HepG2 (cell line): ENCODE measurements around the gene IFI27. TPM values are rescaled to one million over a fixed set of nuclear protein-coding genes. Genes with fewer than 3 reads are reported as not detected.
A peak's percentile ranks its signal among the peaks of the same experiment; 100 is the strongest.

Source experiments
- ARNTL ChIP-seq: sonication (generic); formaldehyde crosslinking; IDR thresholded peaks from 2 replicates; pipeline ENCODE4 v1.4.0; 2020; ENCODE audit warnings: mild to moderate bottlenecking, missing genetic modification reagents
- HCFC1 ChIP-seq: fragments of 150-350 bp; IDR thresholded peaks from 2 replicates; pipeline ENCODE4 v1.6.1; 2014; ENCODE audit warnings: low read depth, low read length
- HNRNPLL ChIP-seq: fragments of 200-400 bp; formaldehyde crosslinking; IDR thresholded peaks from 2 replicates; pipeline ENCODE4 v1.6.1; 2017; ENCODE audit warnings: mild to moderate bottlenecking, low read depth, low read length; ENCODE audit not compliant: poor library complexity, severe bottlenecking
- KMT2B ChIP-seq: IDR thresholded peaks from 2 replicates; pipeline ENCODE4 v1.6.1; 2016; ENCODE audit warnings: missing genetic modification reagents, missing compliant biosample characterization
- MEIS2 ChIP-seq: sonication (generic); formaldehyde crosslinking; IDR thresholded peaks from 2 replicates; pipeline ENCODE4 v1.9.0; 2021; ENCODE audit warnings: mild to moderate bottlenecking, missing genetic modification reagents
- NFE2L1 ChIP-seq: sonication (generic); formaldehyde crosslinking; IDR thresholded peaks from 2 replicates; pipeline ENCODE4 v1.4.0; 2020; ENCODE audit warnings: missing genetic modification reagents, mild to moderate bottlenecking, borderline replicate concordance
- NFIB ChIP-seq: sonication (generic); formaldehyde crosslinking; IDR thresholded peaks from 2 replicates; pipeline ENCODE4 v1.9.0; 2021; ENCODE audit warnings: missing genetic modification reagents, mild to moderate bottlenecking, borderline replicate concordance
- PITX1 ChIP-seq: sonication (generic); formaldehyde crosslinking; IDR thresholded peaks from 2 replicates; pipeline ENCODE4 v1.5.1; 2020; ENCODE audit warnings: mild to moderate bottlenecking, missing genetic modification reagents
- polyA plus RNA-seq, 8 experiments: library from polyadenylated mRNA; depleted of rRNA in 3 of 8; stranded (reverse) in 7 of 8; unstranded in 1 of 8; fragments of >200 nt; fragmentation: Illumina TruSeq in 4 of 8; extraction: Trizol in 4 of 8; gene quantifications; 2 replicates each; pipeline versions ENCODE4 v1.2.1 to v1.2.3, GENCODE V29; 2011 to 2016; ENCODE audit warnings: low read depth in 4 of 8, missing spikeins in 1 of 8, mixed read lengths in 1 of 8; ENCODE audit not compliant: insufficient read depth in 1 of 8
- total RNA-seq, 5 experiments: library from RNA; depleted of rRNA; stranded (reverse); fragments of >200 nt; fragmentation: Illumina TruSeq; extraction: Trizol; gene quantifications; 2 replicates each; pipeline ENCODE4 v1.2.3, GENCODE V29; 2016; ENCODE audit warnings: low read depth in 1 of 5
- TF ChIP-seq, protein P1 (sequence below): sonication (generic); formaldehyde crosslinking; IDR thresholded peaks from 2 replicates; pipeline ENCODE4 v1.8.0; 2022; ENCODE audit warnings: mild to moderate bottlenecking, missing genetic modification reagents; ENCODE audit not compliant: insufficient replicate concordance
- TF ChIP-seq, protein P2 (sequence below): sonication (generic); formaldehyde crosslinking; IDR thresholded peaks from 2 replicates; pipeline ENCODE4 v1.5.0; 2020; ENCODE audit warnings: mild to moderate bottlenecking, missing genetic modification reagents, borderline replicate concordance
- TF ChIP-seq, protein P3 (sequence below): sonication (generic); formaldehyde crosslinking; conservative IDR thresholded peaks from 2 replicates; pipeline ENCODE4 v1.8.1; 2023; ENCODE audit warnings: missing genetic modification reagents
- TF ChIP-seq, protein P4 (sequence below): sonication (generic); formaldehyde crosslinking; IDR thresholded peaks from 2 replicates; pipeline ENCODE4 v1.5.1; 2020; ENCODE audit warnings: missing genetic modification reagents, mild to moderate bottlenecking, borderline replicate concordance
- TF ChIP-seq, protein P5 (sequence below): sonication (generic); formaldehyde crosslinking; IDR thresholded peaks from 2 replicates; pipeline ENCODE4 v1.4.0; 2020; ENCODE audit warnings: missing genetic modification reagents
- TF ChIP-seq, protein P6 (sequence below): sonication (generic); formaldehyde crosslinking; IDR thresholded peaks from 2 replicates; pipeline ENCODE4; 2020; ENCODE audit warnings: missing genetic modification reagents, mild to moderate bottlenecking, borderline replicate concordance

Gene IFI27
- total and polyA plus RNA-seq, 2 of the 13 experiments (the other 11 are each of a cell fraction or from before 2014, with no cell fraction given): 1.2 to 1.7 TPM

DNA sequence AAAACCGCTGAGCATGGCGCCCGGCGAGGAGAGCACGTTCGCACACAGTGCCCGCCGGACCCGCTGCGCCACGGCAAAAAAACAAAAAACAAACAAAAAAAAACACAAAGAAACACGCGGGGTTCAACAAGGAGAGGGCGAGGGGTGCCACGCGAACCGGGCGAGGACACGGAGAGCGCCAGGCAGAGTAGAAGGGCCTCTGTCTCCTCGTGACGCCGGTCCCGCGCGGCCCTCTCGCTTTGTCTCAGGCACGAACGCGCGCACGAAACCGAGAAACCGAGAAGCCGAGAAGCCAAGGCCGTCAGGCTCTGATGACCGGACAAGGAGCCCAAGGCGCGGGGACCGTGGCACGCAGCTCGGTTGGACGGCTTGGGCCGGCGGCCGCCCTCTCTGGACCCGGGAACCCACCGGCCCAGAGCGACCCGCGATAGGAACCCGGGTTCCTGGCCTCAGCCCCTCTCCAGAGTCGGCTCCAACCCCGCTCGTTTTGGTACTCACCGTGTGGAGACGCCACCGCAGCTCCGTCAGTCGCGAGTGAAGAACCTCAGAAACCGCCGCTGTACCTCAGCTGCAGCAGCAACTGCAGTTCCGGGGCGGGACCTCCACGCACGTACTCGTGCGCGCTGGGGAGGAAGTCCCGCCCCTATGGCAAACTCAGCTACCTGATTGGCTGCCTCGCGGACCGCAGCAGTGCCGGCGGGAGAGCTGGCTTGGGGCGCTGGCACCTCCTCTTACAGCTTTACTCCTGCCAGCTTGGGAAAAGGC, 29.7 kb upstream of the IFI27 start, which contains the start of the genes DDX24 and IFI27L1 (continued):
- TF ChIP-seq, protein P1, sequence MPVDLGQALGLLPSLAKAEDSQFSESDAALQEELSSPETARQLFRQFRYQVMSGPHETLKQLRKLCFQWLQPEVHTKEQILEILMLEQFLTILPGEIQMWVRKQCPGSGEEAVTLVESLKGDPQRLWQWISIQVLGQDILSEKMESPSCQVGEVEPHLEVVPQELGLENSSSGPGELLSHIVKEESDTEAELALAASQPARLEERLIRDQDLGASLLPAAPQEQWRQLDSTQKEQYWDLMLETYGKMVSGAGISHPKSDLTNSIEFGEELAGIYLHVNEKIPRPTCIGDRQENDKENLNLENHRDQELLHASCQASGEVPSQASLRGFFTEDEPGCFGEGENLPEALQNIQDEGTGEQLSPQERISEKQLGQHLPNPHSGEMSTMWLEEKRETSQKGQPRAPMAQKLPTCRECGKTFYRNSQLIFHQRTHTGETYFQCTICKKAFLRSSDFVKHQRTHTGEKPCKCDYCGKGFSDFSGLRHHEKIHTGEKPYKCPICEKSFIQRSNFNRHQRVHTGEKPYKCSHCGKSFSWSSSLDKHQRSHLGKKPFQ (CRISPR knock-in tag): peak; percentile 39
- TF ChIP-seq, protein P2, sequence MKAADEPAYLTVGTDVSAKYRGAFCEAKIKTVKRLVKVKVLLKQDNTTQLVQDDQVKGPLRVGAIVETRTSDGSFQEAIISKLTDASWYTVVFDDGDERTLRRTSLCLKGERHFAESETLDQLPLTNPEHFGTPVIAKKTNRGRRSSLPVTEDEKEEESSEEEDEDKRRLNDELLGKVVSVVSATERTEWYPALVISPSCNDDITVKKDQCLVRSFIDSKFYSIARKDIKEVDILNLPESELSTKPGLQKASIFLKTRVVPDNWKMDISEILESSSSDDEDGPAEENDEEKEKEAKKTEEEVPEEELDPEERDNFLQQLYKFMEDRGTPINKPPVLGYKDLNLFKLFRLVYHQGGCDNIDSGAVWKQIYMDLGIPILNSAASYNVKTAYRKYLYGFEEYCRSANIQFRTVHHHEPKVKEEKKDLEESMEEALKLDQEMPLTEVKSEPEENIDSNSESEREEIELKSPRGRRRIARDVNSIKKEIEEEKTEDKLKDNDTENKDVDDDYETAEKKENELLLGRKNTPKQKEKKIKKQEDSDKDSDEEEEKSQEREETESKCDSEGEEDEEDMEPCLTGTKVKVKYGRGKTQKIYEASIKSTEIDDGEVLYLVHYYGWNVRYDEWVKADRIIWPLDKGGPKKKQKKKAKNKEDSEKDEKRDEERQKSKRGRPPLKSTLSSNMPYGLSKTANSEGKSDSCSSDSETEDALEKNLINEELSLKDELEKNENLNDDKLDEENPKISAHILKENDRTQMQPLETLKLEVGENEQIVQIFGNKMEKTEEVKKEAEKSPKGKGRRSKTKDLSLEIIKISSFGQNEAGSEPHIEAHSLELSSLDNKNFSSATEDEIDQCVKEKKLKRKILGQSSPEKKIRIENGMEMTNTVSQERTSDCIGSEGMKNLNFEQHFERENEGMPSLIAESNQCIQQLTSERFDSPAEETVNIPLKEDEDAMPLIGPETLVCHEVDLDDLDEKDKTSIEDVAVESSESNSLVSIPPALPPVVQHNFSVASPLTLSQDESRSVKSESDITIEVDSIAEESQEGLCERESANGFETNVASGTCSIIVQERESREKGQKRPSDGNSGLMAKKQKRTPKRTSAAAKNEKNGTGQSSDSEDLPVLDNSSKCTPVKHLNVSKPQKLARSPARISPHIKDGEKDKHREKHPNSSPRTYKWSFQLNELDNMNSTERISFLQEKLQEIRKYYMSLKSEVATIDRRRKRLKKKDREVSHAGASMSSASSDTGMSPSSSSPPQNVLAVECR: peak; percentile 92; the same call in 1 of the 2 replicates
- TF ChIP-seq MEIS2 (peak; percentile 29; the same call in 1 of the 2 replicates), KMT2B (CRISPR knock-in tag) (peak; percentile 94), NFIB (CRISPR knock-in tag) (no peak), PITX1 (CRISPR knock-in tag) (peak; percentile 47; the same call in 1 of the 2 replicates), ARNTL (CRISPR knock-in tag) (no peak), HCFC1 (peak; percentile 24; the same call in 1 of the 2 replicates), HNRNPLL (peak; percentile 95), NFE2L1 (no peak)
- TF ChIP-seq, protein P3, sequence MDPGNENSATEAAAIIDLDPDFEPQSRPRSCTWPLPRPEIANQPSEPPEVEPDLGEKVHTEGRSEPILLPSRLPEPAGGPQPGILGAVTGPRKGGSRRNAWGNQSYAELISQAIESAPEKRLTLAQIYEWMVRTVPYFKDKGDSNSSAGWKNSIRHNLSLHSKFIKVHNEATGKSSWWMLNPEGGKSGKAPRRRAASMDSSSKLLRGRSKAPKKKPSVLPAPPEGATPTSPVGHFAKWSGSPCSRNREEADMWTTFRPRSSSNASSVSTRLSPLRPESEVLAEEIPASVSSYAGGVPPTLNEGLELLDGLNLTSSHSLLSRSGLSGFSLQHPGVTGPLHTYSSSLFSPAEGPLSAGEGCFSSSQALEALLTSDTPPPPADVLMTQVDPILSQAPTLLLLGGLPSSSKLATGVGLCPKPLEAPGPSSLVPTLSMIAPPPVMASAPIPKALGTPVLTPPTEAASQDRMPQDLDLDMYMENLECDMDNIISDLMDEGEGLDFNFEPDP (CRISPR knock-in tag): no peak
- TF ChIP-seq, protein P4, sequence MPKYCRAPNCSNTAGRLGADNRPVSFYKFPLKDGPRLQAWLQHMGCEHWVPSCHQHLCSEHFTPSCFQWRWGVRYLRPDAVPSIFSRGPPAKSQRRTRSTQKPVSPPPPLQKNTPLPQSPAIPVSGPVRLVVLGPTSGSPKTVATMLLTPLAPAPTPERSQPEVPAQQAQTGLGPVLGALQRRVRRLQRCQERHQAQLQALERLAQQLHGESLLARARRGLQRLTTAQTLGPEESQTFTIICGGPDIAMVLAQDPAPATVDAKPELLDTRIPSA (CRISPR knock-in tag): peak; percentile 69; the same call in 1 of the 2 replicates
- TF ChIP-seq, protein P5, sequence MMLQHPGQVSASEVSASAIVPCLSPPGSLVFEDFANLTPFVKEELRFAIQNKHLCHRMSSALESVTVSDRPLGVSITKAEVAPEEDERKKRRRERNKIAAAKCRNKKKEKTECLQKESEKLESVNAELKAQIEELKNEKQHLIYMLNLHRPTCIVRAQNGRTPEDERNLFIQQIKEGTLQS (CRISPR knock-in tag): no peak
- TF ChIP-seq, protein P6, sequence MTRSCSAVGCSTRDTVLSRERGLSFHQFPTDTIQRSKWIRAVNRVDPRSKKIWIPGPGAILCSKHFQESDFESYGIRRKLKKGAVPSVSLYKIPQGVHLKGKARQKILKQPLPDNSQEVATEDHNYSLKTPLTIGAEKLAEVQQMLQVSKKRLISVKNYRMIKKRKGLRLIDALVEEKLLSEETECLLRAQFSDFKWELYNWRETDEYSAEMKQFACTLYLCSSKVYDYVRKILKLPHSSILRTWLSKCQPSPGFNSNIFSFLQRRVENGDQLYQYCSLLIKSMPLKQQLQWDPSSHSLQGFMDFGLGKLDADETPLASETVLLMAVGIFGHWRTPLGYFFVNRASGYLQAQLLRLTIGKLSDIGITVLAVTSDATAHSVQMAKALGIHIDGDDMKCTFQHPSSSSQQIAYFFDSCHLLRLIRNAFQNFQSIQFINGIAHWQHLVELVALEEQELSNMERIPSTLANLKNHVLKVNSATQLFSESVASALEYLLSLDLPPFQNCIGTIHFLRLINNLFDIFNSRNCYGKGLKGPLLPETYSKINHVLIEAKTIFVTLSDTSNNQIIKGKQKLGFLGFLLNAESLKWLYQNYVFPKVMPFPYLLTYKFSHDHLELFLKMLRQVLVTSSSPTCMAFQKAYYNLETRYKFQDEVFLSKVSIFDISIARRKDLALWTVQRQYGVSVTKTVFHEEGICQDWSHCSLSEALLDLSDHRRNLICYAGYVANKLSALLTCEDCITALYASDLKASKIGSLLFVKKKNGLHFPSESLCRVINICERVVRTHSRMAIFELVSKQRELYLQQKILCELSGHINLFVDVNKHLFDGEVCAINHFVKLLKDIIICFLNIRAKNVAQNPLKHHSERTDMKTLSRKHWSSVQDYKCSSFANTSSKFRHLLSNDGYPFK: peak; percentile 56; the same call in 1 of the 2 replicates
